GM12865 (cell line): ENCODE data around the gene CRB1.

ENCODE experiments used
- DNase-seq: peaks from one replicate; pipeline ENCODE4 v3.0.0; 2010; ENCODE audit warnings: low read depth
- H3K4me3 ChIP-seq: 2 replicates; pipeline ENCODE4 v1.5.1; 2011; ENCODE audit warnings: mild to moderate bottlenecking, low read depth, low read length, control low read depth
- CTCF ChIP-seq: IDR thresholded peaks from 2 replicates; pipeline ENCODE4 v1.5.1; 2011; ENCODE audit warnings: low read length, control low read depth, low read depth, inconsistent platforms; ENCODE audit not compliant: insufficient read depth; ENCODE audit errors: missing control alignments

The CRB1 gene

GRCh38 chr1:197321811-197322210 is 53.8 kb downstream of the CRB1 start:
- no peak for TF ChIP-seq CTCF
- no peak for DNase-seq
- H3K4me3 ChIP-seq: no peak overlapping the region

DNA sequence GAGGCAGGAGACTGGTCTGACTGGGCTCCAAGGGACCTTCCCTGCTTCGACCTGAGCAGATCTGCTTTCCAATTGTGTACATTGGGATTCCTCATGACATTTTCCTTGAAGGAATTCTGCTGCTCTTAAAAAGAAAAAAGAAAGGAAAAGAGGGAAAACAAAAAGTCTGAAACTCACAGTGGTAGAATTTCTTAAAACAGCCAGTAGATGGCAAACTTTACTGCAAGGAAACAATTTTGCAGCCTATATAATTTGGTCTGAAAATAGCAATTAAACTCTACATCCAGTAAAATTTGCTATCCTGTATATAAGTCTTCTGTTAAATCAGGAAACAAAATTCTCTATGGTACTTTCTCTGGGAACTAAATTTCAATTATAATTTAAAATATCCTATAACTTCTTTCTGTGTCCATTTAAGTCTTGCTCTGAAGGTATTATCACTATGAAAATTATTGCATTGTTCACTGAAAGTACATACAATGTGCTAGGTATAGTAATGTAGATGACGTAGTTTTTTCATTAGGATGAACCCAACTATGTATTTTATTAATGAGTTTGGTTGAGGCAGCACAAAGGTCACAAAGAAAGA is 59.8 kb downstream of the CRB1 start:
- peak; percentile 30 for TF ChIP-seq CTCF
- no peak for DNase-seq
- H3K4me3 ChIP-seq: no peak overlapping the region

DNA sequence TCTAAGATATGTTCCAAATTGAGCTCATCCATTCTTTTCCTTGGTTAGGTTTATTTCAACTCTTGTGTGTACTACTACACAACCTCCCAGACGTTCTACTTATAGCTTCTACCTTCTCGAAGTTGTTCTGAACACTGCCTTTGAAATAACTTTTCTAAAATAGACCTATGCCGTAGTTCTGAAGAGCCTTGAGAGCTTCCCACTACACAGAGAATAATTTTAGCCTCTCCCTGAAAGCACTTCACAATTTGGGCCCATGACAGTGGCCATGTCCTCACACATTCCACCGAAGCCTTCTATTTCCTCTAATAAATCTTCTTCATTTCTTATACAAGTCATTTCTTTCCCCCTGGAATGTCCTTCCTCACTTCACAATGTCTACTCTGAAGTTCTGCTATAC is 62.2 kb downstream of the CRB1 start:
- TF ChIP-seq CTCF: no peak
- no peak for DNase-seq
- H3K4me3 ChIP-seq: no peak overlapping the region

GRCh38 chr1:197331565-197331964 is 63.5 kb downstream of the CRB1 start:
- TF ChIP-seq CTCF: no peak
- no peak for DNase-seq

GRCh38 chr1:197333041-197333440 is 65.0 kb downstream of the CRB1 start:
- no peak overlapping the region for H3K4me3 ChIP-seq
- no peak for DNase-seq
- TF ChIP-seq CTCF: no peak

More at GRCh38 chr1:197331565-197331964, 63.5 kb downstream of the CRB1 start:
- H3K4me3 ChIP-seq: no peak overlapping the region

GRCh38 chr1:197336571-197336970 is 68.5 kb downstream of the CRB1 start:
- DNase-seq: no peak
- no peak overlapping the region for H3K4me3 ChIP-seq
- TF ChIP-seq CTCF: no peak
